GM13977 (cell line): Measurements from ENCODE around the gene PABPC4L.
"Not testable (repeated sequence)": the region's sequence is repeated elsewhere in the genome, so short reads cannot be mapped to it uniquely, and the experiment has no call there.

Experiments used
- DNase-seq: peaks from one replicate; pipeline ENCODE4 v3.0.0; 2012; ENCODE audit warnings: low spot score
- in situ Hi-C: fragments of 300-500 bp; cut with MboI; formaldehyde crosslinking; loops from one replicate; pipeline ENCODE4 v1.12.0; 2022; ENCODE audit warnings: low sequenced_read_pairs, low pct_unique_long_range_greater_than_20kb, mixed read lengths, inconsistent platforms; ENCODE audit not compliant: unreplicated experiment
- TF ChIP-seq, protein P1 (sequence below): IDR thresholded peaks from 2 replicates; pipeline ENCODE4 v1.5.1; 2012; ENCODE audit warnings: mild to moderate bottlenecking, control low read depth; ENCODE audit not compliant: insufficient read depth; ENCODE audit errors: extremely low read depth, missing control alignments

The PABPC4L gene

DNA sequence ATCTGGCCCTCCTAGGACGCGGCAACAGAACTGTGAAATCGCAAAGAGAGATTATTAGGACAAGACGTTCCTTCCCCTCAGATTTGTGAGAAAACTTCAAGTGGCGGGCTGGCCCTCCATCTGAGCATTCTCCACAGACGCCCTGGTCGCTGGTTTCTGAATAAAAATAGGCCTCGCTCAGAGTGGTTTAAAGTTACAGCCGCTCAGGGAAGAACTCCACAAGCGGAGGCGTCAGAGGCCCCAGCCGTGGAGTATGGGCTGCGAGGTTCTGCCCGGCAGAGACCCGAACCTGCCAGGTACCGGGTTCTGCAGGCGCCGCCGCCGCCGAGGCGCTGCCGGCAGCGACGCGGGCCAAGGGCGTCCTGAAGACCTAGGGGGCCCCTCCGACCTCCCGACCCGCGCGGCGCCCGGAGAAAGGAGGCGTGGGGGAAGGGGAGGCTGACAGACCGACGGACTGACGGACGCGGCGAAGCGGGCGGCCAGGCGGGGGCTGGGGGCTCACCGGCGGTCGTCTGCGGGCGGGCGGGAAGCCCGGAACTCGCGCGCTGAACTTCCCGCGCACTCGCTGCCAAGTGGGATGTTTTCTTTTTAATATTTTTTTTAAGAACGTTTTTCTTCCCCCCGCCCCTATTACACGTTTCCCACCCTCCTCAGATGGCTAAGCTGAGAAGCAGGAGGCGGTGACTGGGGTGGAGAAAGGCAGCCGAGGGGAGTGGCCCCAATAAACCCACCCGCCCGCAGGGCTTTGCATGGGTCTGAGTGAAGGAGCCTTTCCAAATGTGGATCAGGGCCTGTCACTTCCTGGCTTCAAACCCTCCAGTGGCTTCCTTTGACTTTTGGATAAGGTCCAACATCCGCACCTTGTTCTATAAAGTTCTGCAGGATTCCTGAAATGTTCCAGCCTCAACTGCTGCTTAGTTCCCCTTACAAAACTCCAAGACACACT is at the start of gene PABPC4L:
TSS of gene PABPC4L (minus strand) at position 574 of the 946 bp plus-strand sequence. CDS start 770 bp downstream, outside the sequence.
- in situ Hi-C loops: no loop called here
- TF ChIP-seq, protein P1, sequence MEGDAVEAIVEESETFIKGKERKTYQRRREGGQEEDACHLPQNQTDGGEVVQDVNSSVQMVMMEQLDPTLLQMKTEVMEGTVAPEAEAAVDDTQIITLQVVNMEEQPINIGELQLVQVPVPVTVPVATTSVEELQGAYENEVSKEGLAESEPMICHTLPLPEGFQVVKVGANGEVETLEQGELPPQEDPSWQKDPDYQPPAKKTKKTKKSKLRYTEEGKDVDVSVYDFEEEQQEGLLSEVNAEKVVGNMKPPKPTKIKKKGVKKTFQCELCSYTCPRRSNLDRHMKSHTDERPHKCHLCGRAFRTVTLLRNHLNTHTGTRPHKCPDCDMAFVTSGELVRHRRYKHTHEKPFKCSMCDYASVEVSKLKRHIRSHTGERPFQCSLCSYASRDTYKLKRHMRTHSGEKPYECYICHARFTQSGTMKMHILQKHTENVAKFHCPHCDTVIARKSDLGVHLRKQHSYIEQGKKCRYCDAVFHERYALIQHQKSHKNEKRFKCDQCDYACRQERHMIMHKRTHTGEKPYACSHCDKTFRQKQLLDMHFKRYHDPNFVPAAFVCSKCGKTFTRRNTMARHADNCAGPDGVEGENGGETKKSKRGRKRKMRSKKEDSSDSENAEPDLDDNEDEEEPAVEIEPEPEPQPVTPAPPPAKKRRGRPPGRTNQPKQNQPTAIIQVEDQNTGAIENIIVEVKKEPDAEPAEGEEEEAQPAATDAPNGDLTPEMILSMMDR: no peak
- DNase-seq: no peak

DNA sequence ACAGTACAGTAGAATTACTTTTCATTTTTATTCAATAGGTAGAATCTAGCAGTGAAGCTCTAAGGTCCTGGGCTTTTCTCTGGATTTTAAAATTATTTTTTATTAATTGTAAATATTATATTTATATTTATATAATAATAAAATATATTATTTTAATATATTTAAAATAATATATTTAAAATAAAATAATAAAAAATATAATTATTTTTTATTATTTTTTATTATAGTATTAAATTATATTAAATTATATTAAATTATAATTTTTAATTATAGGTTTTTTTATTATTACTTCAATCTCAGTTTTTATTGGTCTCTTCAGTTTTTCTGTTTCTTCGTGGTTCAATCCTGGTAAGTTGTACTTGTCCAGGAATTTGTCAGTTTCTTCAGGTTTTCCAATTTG is 49.7 kb upstream of the PABPC4L start:
- TF ChIP-seq, protein P1: no peak
- DNase-seq: no peak
- in situ Hi-C loops: no loop called here

DNA sequence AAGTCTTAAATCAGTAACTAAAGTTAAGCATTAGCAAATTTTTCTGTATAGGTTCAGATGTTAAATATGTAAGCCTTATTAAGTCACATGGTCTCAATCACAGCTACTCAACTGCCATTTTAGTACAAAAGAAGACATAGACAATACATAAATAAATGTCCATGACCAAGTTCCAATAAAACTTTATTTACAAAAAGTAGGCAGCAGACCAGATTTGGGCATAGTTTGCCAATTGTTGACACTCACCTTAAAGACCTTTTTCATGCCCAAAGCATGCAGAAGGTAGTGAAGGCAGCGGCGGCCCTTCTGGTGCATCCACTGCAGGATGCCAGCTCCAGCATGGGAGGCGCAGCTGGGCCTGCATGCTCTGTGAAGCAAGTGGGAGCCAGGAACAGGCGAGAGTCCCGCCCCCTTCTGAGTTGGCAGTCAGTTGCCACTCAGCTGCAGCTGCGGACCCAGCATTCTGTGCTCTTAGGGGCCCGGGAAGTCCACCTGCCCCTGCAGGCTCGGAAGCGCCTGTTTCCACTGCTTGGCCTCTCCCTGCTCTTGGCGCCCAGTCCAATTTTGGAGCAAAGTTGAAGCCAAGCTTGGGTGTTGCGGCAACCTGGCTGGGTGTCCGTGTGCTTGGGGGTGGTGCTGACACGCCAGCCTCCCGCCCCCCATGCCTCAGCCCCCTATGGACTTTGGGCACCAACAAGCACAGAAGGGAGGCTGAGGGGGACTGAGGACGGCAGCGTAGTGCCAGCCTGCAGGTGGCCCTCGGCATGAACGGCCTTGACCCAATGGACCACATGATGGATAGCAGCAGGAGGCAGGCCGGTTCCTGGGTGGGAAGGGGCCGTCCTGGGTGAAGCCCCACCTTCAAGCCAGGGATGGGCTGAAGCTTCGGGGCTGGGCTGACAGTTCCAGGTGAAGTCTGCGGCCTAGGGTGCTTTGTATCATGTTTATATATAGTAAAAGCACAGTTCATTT is 42.4 kb upstream of the PABPC4L start:
- in situ Hi-C loops: no loop called here
- no peak for DNase-seq
- TF ChIP-seq, protein P1: no peak

DNA sequence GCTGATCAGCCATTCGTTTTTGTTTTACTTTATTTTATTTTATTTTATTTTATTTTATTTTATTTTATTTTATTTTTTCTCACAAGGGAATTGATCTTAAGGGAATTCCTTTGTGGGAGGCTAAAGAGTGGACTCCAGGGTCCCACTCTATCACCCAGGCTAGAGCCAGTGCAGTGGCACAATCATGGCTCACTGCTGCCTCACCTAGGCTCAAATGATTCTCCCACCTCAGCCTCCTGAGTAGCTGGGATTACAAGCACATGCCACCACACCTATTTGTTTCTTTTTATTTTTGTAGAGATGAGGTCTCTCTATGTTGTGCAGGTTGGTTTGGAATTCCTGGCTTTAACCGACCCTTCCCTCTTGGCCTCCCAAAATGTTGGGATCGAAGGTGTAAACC is 17.5 kb upstream of the PABPC4L start:
- DNase-seq: no peak
- in situ Hi-C loops: no loop called here
- TF ChIP-seq, protein P1: peak; percentile 19

DNA sequence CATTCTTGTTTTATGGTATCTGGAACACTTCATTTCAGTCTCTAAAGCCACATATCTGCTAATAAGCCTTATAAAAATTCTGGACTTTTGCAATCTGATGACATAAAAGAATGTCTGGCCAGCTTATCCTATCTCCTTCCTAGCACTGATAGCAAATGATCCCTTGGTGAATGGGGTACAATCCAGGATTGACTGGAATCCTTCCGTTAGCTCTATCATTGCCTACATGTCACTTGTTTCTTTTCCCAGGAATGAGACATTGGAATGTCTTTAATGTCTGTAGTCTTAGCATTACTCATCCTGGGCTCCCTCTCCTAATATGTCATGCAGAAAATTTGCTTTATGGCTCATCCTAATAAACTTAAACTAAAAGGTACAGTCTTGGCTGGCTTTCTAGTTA is 14.8 kb upstream of the PABPC4L start:
- in situ Hi-C loops: no loop called here
- TF ChIP-seq, protein P1: no peak
- no peak for DNase-seq

DNA sequence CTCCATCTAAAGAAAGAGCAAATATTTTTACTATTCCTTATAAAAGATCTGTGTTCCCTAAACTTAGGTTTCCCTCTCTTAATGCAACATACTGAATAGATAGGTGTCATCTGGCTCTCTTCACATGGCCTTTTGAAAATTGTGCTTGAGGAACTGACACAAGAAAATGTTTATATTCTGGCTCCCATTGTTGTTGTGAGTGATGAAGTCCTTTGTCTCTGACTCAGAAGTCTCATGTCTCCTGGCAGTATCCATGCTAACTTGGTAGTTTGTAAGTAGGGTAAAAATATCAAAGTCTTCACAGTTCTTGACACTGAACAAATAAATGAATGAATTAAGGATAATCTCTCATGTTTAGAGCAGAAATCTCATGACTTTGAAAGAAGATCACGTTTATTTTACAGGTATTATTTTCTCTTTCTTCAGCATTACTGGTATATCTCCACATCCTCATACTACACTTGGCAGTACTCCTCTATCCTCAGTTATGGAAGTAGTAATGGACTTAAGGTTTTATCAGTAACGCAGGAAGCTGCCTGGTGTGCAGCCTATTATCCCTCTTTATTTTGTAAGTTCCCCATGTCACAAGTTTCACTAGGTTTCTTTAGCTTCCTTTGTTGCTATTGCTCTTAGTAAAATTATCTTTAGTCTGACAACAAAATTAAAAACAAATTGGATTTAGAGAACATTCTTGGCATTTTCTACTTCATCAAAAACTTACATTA is 14.2 kb upstream of the PABPC4L start:
- TF ChIP-seq, protein P1: no peak
- in situ Hi-C loops: no loop called here

DNA sequence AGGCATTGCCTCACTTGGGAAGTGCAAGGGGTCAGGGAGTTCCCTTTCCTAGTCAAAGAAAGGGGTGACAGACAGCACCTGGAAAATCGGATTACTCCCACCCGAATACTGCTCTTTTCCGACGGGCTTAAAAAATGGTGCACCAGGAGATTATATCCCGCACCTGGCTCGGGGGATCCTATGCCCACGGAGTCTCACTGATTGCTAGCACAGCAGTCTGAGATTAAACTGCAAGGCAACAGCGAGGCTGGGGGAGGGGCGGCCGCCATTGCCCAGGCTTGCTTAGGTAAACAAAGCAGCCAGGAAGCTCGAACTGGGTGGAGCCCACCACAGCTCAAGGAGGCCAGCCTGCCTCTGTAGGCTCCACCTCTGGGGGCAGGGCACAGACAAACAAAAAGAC is 6.4 kb upstream of the PABPC4L start:
- in situ Hi-C loops, DNase-seq: not testable (repeated sequence)

More for the DNA sequence above, 14.2 kb upstream of the PABPC4L start:
- DNase-seq: no peak
